AG09309 (cell line): ENCODE measurements around the gene FERMT2.
A peak's percentile ranks its signal among the peaks of the same experiment; 100 is the strongest.
"Not testable (repeated sequence)": the region's sequence is repeated elsewhere in the genome, so short reads cannot be mapped to it uniquely, and the experiment has no call there.

Experiments
- DNase-seq: peaks from one replicate; pipeline ENCODE4 v3.0.0-alpha.2; 2010; ENCODE audit warnings: low read depth
- H3K4me3 ChIP-seq: 2 replicates; pipeline ENCODE4 v1.5.1; 2011; ENCODE audit warnings: mild to moderate bottlenecking, low read depth, low read length, moderate library complexity; ENCODE audit not compliant: control insufficient read depth
- TF ChIP-seq, protein P1 (sequence below): IDR thresholded peaks from 2 replicates; pipeline ENCODE4 v1.5.1; 2011; ENCODE audit warnings: mild to moderate bottlenecking, low read depth, low read length, inconsistent platforms; ENCODE audit not compliant: insufficient read depth, control insufficient read depth; ENCODE audit errors: missing control alignments

The FERMT2 gene

DNA sequence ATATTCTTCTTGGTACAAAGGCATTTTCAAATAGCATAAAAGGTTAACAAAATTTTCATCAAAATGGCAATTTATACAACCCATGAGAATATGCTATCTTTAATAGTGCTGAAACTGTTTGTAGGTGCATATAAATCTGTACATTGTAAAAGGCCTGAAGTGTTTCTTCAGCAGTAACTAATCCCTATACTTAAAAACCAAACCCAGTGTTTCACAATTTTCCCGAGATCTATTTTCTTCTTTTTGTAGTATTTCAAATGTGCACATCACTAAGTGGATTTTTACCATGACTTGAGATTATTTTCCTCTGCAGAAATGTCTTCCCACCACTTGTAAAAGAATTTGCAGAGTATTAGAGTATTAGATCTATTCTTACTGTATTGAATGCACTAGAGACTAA lies 76.5 kb downstream of the FERMT2 start:
- H3K4me3 ChIP-seq: no peak overlapping the region
- no peak for DNase-seq
- TF ChIP-seq, protein P1, sequence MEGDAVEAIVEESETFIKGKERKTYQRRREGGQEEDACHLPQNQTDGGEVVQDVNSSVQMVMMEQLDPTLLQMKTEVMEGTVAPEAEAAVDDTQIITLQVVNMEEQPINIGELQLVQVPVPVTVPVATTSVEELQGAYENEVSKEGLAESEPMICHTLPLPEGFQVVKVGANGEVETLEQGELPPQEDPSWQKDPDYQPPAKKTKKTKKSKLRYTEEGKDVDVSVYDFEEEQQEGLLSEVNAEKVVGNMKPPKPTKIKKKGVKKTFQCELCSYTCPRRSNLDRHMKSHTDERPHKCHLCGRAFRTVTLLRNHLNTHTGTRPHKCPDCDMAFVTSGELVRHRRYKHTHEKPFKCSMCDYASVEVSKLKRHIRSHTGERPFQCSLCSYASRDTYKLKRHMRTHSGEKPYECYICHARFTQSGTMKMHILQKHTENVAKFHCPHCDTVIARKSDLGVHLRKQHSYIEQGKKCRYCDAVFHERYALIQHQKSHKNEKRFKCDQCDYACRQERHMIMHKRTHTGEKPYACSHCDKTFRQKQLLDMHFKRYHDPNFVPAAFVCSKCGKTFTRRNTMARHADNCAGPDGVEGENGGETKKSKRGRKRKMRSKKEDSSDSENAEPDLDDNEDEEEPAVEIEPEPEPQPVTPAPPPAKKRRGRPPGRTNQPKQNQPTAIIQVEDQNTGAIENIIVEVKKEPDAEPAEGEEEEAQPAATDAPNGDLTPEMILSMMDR: no peak

DNA sequence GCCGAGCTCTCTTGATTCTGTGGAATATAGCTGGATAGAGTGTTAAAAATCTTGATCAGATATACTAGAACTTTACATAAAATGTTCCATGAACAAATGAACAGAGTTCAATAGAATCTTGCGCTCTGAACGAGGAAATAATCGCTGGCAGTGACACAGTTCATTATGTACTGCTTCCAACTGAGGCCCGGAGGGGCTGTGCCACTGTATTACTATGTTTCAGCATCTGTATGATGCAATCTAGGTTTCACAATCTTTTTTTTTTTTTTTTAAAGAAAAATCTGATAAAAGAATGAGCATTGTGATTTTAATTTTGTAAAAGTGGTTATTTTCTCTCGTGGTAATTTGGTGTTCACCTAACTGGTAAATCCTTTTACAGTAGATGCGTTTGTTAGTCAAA lies 77.2 kb downstream of the FERMT2 start:
- H3K4me3 ChIP-seq: no peak overlapping the region
- peak; percentile 35 for DNase-seq
- TF ChIP-seq, protein P1: no peak

DNA sequence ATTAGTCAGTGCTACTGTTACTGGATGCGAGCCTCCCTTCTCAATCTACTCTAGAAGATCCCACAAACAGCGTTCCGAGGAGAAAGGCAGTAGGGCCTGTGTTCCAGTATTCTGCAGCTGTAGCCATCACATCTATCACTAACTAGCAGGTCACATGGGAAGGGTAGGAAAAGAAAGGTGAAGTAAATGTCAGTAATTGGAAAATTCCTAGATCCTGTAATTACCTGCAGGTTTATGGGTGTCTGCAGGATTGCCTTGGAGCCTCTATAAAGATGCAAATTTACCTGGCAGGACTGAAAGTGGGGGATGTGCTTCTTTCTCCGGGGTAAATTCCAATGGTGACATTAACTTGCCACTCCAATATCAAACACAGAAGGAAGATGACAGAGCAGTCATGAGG lies 77.8 kb downstream of the FERMT2 start:
- TF ChIP-seq, protein P1: no peak
- H3K4me3 ChIP-seq: no peak overlapping the region
- no peak for DNase-seq

DNA sequence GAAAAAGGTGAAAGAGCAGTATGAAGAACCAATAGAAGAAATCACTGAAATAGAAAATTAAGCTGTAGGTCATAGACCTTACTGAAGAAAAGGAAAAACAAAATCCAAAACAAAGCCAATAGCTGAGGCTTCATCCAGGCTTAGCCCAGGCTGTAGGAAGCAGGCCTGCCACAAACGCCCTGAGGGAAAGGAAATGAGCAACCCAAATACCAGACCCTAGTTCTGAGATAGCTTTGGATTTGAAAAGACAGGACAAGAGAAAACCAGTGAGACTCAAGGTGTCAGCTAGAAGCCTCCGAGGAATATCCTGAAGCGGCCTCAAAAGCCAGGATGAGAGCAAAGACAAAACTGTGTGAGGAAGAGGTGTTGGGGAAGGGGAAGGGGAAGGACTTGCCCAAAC lies 79.2 kb downstream of the FERMT2 start:
- DNase-seq: no peak
- TF ChIP-seq, protein P1: no peak
- no peak overlapping the region for H3K4me3 ChIP-seq

DNA sequence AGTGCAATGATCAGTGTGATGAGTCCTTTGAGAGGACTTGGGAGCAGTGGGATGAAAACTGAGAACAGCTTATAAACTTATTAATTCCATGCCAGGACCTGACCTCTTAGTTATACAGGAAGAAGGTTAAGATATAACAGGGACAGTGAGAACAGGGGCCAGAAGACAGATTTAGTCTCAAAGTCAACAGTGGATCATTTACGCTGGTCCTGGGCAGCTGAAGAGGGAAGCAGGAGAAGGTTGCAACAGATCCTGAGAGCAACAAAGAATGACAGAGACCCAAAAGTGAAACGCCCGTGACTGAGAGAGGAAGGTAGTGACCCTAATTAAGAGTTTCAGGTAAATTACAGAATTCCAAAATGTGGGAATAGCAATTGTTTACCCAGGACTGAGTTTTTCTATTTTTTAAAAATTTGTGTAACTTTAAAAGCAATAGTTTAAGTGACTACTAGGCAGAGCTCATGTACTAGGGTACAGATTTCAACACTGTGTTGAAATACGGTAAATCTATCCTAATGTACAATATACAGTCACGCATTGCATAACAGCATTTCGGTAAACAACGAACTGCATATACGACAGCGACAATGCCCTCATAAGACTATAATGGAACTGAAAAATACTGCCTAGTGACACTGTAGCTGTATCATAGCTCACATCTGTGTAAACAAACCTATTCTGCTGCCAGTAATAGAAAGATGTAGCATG lies 81.8 kb downstream of the FERMT2 start:
- no peak for DNase-seq
- TF ChIP-seq, protein P1: no peak

DNA sequence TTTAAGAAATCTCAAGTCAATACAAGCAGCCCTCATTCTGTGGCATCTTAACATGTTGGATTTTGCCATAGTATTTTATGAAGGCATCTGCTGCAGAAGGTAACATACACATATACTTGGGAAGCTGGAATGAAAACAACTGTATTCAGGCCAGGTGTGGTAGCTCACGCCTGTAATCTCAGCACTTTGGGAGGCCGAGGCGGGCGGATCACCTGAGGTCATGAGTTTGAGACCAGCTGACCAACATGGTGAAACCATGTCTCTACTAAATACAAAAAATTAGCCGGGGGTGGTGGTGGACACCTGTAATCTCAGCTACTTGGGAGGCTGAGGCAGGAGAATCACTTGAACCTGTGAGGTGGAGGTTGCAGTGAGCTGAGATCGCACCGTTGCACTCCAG lies 86.0 kb downstream of the FERMT2 start:
- not testable (repeated sequence) for H3K4me3 ChIP-seq, DNase-seq

More for the DNA sequence above, 81.8 kb downstream of the FERMT2 start:
- no peak overlapping the region for H3K4me3 ChIP-seq

DNA sequence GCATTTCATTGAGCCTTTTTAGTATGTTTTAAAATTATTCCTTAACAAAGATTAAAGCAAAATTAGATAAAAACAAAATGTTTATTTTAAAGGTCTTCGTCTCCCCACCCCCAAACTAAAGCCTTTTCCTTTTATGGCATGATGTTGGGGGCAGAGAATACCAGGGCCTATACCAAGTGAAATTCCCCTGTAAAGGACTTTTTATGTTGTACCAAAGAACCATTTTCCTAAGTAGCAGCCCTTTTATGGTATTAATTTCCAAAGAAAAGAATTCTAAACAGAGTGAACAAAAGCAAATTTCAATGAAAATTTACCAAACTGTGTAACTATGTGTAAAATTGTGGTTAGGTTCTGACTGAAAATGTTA lies 87.5 kb downstream of the FERMT2 start:
- TF ChIP-seq, protein P1: no peak
- no peak for DNase-seq
- H3K4me3 ChIP-seq: no peak overlapping the region
